ENCODE measurements around the gene EMILIN3. TPM values are rescaled to one million over a fixed set of nuclear protein-coding genes. Genes with fewer than 3 reads are reported as not detected.

Gene EMILIN3
- total and polyA plus RNA-seq, 2 of the 8 experiments (the other 6 are each of a cell fraction or from before 2014, with no cell fraction given), result 3.8 to 5.2 TPM

DNA sequence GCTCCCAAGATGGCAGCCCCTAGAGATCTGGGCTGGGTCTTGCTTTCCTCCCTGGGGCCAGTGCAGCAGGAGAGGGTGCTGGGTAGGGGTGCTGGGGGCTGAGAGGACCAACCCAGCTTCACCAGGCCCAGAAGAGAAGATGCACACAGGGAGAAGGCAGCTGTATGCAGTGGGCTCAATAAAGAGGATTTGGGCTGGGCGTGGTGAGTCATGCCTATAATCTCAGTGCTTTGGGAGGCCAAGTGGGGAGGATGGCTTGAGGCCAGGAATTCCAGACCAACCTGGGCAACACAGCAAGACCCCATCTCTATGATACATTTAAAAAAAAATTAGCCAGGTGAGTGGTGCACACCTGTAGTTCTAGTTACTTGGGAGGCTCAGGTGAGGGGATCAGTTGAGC, 25.7 kb upstream of the EMILIN3 start:
- Histone ChIP-seq H3K9me3 (ENCODE audit: insufficient read depth in 2 of 2, low read depth in 1 of 2, low read length in 1 of 2) (no peaks in the 10 kb centered on the region), H3K79me2 (ENCODE audit: control insufficient read depth in 1 of 2, insufficient read depth in 2 of 2, low read length in 2 of 2) (no peaks in the 10 kb centered on the region), H3K36me3 (ENCODE audit: control insufficient read depth in 2 of 4, insufficient read depth in 4 of 4, low read length in 3 of 4) (no peaks in the 10 kb centered on the region), H3K4me2 (ENCODE audit: insufficient read depth in 1 of 2, low read depth in 2 of 2, low read length in 2 of 2) (no peak overlapping the region), H3K4me3 (ENCODE audit: extremely low read depth in 1 of 4, insufficient read depth in 2 of 4, low read depth in 3 of 4, low read length in 4 of 4) (no peak overlapping the region), H3K56ac (replicated peaks; ENCODE audit: insufficient read length, low read depth, low read length) (no peak overlapping the region), H2BK5ac (ENCODE audit: low read depth, low read length) (no peak overlapping the region), H3K23me2 (ENCODE audit: low read depth, low read length) (no peaks in the 10 kb centered on the region), H3K27ac (ENCODE audit: low read depth, low read length) (no peak overlapping the region), H2AK5ac (ENCODE audit: low read depth, low read length) (no peak overlapping the region), H2BK12ac (ENCODE audit: low read depth, low read length) (no peak overlapping the region), H3K23ac (ENCODE audit: insufficient read length) (no peak overlapping the region), H3K14ac (ENCODE audit: insufficient read length) (no peak overlapping the region), H4K91ac (replicated peaks; ENCODE audit: insufficient read length, low read length) (no peak overlapping the region), H4K20me1 (replicated peaks in 1 of 2; ENCODE audit: control insufficient read depth in 1 of 2, insufficient read depth in 2 of 2, low read length in 2 of 2) (no peaks in the 10 kb centered on the region), H3K4ac (replicated peaks; ENCODE audit: insufficient read length, low read depth, low read length) (no peak overlapping the region), H2BK20ac (ENCODE audit: low read length) (no peak overlapping the region), H3K18ac (ENCODE audit: extremely low read depth, low read length) (no peak overlapping the region), H2BK15ac (ENCODE audit: low read length) (no peak overlapping the region), H2AFZ (ENCODE audit: low read length) (no peak overlapping the region), H4K8ac (ENCODE audit: extremely low read depth, insufficient read depth, low read length) (no peak overlapping the region), H3K4me1 (replicated peaks in 1 of 4; ENCODE audit: control insufficient read depth in 3 of 4, insufficient read depth in 4 of 4, low read length in 3 of 4) (peaks cover 0 to 13% (median 7%) of the 10 kb centered on the region in 4 experiments; a peak in 5 of 7 replicates), H2BK120ac (replicated peaks; ENCODE audit: low read depth, low read length) (no peak overlapping the region), H3K27me3 (replicated peaks in 1 of 4; ENCODE audit: control insufficient read depth in 3 of 4, extremely low read depth in 1 of 4, insufficient read depth in 3 of 4, low read length in 3 of 4) (no peaks in the 10 kb centered on the region), H3K9ac (replicated peaks in 1 of 4; ENCODE audit: extremely low read depth in 1 of 4, low read depth in 3 of 4, low read length in 3 of 4) (no peak overlapping the region), H3K79me1 (ENCODE audit: low read depth, low read length) (no peaks in the 10 kb centered on the region; the same call in 1 of the 2 replicates), H4K5ac (ENCODE audit: insufficient read length, low read depth, low read length) (no peak overlapping the region)
- TF ChIP-seq EP300 (IDR thresholded peaks at IDR 0.05; ENCODE audit: borderline replicate concordance in 1 of 2, low read depth in 2 of 2, low read length in 2 of 2) (no peak), FOSL1 (IDR thresholded peaks at IDR 0.05; ENCODE audit: insufficient read depth, low read depth, low read length) (no peak), RXRA (IDR thresholded peaks at IDR 0.05; ENCODE audit: insufficient read depth, low read depth, low read length) (no peak)
- ChIA-PET POLR2A (ENCODE audit: partially characterized antibody) (interaction anchor here (0.5 to 0.6 kb wide), 2 partner anchors 193 to 261 kb away, joined by 3 to 5 read pairs; no protein-coding TSS in a partner anchor), CTCF (ENCODE audit: partially characterized antibody) (no interaction called here)
- FAIRE-seq (no peak), DNase-seq (ENCODE audit: low read depth in 1 of 2, low spot score in 2 of 2) (no peak)
- WGBS, 2 experiments (ENCODE audit: extremely low coverage in 1 of 2, insufficient coverage in 1 of 2, insufficient read length in 1 of 2, insufficient replicate concordance in 2 of 2, low coverage in 1 of 2, low lambda C conversion rate in 2 of 2, missing lambda C conversion rate in 1 of 2), result 71% methylated on average over 1 of the region's 1 CpG; no CpG with 5 or more reads in 1 of the 2 experiments

All from H1 (cell line).